HepG2 (cell line): ENCODE measurements around the gene ATP9A. TPM values are rescaled to one million over a fixed set of nuclear protein-coding genes. Genes with fewer than 3 reads are reported as not detected.

Experiments
- HMG20B ChIP-seq: conservative IDR thresholded peaks from 2 replicates; pipeline ENCODE4 v1.6.1; 2016; ENCODE audit warnings: missing genetic modification reagents, missing compliant biosample characterization
- NR2F2 ChIP-seq: IDR thresholded peaks from 2 replicates; pipeline ENCODE4 v1.6.1; 2012; ENCODE audit warnings: low read depth, inconsistent platforms, borderline replicate concordance
- PITX1 ChIP-seq: sonication (generic); formaldehyde crosslinking; IDR thresholded peaks from 2 replicates; pipeline ENCODE4 v1.5.1; 2020; ENCODE audit warnings: mild to moderate bottlenecking, missing genetic modification reagents
- RAD21 ChIP-seq: fragments of 450-650 bp; formaldehyde crosslinking; IDR thresholded peaks from 2 replicates; pipeline ENCODE4 v1.5.0; 2020; ENCODE audit warnings: mild to moderate bottlenecking
- SKI ChIP-seq: fragments of 450-650 bp; IDR thresholded peaks from one replicate; pipeline ENCODE4 v1.6.1; 2018; ENCODE audit warnings: mild to moderate bottlenecking; ENCODE audit not compliant: partially characterized antibody
- SMARCE1 ChIP-seq: fragments of 450-650 bp; IDR thresholded peaks from 2 replicates; pipeline ENCODE4 v1.6.1; 2017; ENCODE audit warnings: borderline replicate concordance
- ZNF180 ChIP-seq: sonication (generic); formaldehyde crosslinking; IDR thresholded peaks from 2 replicates; pipeline ENCODE4 v1.4.0; 2020; ENCODE audit warnings: low read depth, missing genetic modification reagents, borderline replicate concordance
- ZNF724P ChIP-seq: sonication (generic); formaldehyde crosslinking; IDR thresholded peaks from 2 replicates; pipeline ENCODE4 v1.8.0; 2022; ENCODE audit warnings: missing genetic modification reagents, borderline replicate concordance
- ZNF790 ChIP-seq: sonication (generic); formaldehyde crosslinking; IDR thresholded peaks from 2 replicates; pipeline ENCODE4 v1.8.0; 2022; ENCODE audit warnings: missing genetic modification reagents, mild to moderate bottlenecking, borderline replicate concordance
- polyA plus RNA-seq, 8 experiments: library from polyadenylated mRNA; depleted of rRNA in 3 of 8; stranded (reverse) in 7 of 8; unstranded in 1 of 8; fragments of >200 nt; fragmentation: Illumina TruSeq in 4 of 8; extraction: Trizol in 4 of 8; gene quantifications; 2 replicates each; pipeline versions ENCODE4 v1.2.1 to v1.2.3, GENCODE V29; 2011 to 2016; ENCODE audit warnings: low read depth in 4 of 8, missing spikeins in 1 of 8, mixed read lengths in 1 of 8; ENCODE audit not compliant: insufficient read depth in 1 of 8
- total RNA-seq, 5 experiments: library from RNA; depleted of rRNA; stranded (reverse); fragments of >200 nt; fragmentation: Illumina TruSeq; extraction: Trizol; gene quantifications; 2 replicates each; pipeline ENCODE4 v1.2.3, GENCODE V29; 2016; ENCODE audit warnings: low read depth in 1 of 5
- TF ChIP-seq, protein P1 (sequence below), 2 experiments: sonication (generic) in 1 of 2; formaldehyde crosslinking in 1 of 2; IDR thresholded peaks; 2 replicates each; pipeline versions ENCODE4 v1.4.0 to v1.6.1; 2018 to 2020; ENCODE audit warnings: missing genetic modification reagents in 2 of 2, borderline replicate concordance in 1 of 2, low read depth in 1 of 2, mild to moderate bottlenecking in 1 of 2, missing biosample characterization in 1 of 2
- TF ChIP-seq, protein P2 (sequence below): sonication (generic); formaldehyde crosslinking; IDR thresholded peaks from 2 replicates; pipeline ENCODE4 v1.5.1; 2020; ENCODE audit warnings: mild to moderate bottlenecking, missing genetic modification reagents, borderline replicate concordance
- TF ChIP-seq, protein P3 (sequence below): sonication (generic); formaldehyde crosslinking; IDR thresholded peaks from 2 replicates; pipeline ENCODE4 v1.5.1; 2020; ENCODE audit warnings: missing genetic modification reagents, mild to moderate bottlenecking, borderline replicate concordance
- TF ChIP-seq, protein P4 (sequence below): sonication (generic); formaldehyde crosslinking; IDR thresholded peaks from 2 replicates; pipeline ENCODE4 v1.4.0; 2020; ENCODE audit warnings: mild to moderate bottlenecking, low read depth, missing genetic modification reagents
- TF ChIP-seq, protein P5 (sequence below): conservative IDR thresholded peaks from 2 replicates; pipeline ENCODE4 v1.6.1; 2018; ENCODE audit warnings: missing genetic modification reagents

ATP9A gene
- total and polyA plus RNA-seq, 2 of the 13 experiments (the other 11 are each of a cell fraction or from before 2014, with no cell fraction given), result 11.8 to 18.5 TPM

DNA sequence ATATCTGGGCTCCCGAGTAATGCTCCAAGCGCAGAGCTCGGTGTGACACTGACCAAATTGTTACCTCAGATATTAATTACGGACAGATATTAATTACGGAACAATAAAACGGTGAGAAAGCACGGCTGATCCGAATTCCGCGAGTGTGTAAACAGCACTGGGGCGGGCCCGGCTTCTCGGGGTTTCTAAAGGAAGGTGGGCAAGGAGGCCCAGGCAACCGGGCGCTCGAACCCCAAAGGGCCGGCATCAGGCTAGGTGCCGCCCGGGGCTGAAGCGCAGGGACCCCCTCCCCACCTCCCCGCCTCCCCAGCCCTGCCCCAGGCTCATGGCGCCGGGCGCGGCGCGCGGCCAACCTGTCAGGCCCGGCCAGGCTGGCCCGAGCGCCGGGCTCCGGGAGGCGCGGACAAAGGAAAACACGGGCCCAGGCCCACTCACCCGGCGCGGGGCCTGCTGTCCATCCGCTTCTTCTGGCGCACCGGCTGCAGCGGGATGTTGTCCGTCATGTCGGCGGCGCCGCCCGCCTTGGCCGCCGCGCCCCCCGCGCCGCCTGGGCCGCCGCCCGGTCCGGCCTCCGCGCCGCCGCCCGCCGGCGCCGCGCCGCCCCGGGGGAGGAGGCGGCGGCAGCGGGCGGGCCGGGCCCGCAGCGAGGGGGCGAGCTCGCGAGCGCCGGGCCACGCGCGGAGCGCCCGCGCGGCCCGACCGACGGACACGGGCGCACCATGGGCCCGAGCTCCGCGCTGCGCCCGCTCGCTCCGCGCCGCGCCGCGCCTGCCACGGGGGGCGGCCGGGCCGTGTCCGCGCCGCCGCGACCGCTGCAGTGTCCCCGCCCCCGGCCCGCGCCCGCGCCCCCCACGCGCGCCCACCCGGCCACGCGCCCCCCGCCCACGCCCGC is at the start of gene ATP9A (continued):
- TF ChIP-seq, protein P1, sequence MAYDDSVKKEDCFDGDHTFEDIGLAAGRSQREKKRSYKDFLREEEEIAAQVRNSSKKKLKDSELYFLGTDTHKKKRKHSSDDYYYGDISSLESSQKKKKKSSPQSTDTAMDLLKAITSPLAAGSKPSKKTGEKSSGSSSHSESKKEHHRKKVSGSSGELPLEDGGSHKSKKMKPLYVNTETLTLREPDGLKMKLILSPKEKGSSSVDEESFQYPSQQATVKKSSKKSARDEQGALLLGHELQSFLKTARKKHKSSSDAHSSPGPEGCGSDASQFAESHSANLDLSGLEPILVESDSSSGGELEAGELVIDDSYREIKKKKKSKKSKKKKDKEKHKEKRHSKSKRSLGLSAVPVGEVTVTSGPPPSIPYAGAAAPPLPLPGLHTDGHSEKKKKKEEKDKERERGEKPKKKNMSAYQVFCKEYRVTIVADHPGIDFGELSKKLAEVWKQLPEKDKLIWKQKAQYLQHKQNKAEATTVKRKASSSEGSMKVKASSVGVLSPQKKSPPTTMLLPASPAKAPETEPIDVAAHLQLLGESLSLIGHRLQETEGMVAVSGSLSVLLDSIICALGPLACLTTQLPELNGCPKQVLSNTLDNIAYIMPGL (CRISPR knock-in tag; IDR thresholded peaks at IDR 0.05; ENCODE audit: borderline replicate concordance in 1 of 2, low read depth in 1 of 2), result peak in 1 of 2 experiments; percentile 18; a peak in 1 of 4 replicates
- TF ChIP-seq, protein P2, sequence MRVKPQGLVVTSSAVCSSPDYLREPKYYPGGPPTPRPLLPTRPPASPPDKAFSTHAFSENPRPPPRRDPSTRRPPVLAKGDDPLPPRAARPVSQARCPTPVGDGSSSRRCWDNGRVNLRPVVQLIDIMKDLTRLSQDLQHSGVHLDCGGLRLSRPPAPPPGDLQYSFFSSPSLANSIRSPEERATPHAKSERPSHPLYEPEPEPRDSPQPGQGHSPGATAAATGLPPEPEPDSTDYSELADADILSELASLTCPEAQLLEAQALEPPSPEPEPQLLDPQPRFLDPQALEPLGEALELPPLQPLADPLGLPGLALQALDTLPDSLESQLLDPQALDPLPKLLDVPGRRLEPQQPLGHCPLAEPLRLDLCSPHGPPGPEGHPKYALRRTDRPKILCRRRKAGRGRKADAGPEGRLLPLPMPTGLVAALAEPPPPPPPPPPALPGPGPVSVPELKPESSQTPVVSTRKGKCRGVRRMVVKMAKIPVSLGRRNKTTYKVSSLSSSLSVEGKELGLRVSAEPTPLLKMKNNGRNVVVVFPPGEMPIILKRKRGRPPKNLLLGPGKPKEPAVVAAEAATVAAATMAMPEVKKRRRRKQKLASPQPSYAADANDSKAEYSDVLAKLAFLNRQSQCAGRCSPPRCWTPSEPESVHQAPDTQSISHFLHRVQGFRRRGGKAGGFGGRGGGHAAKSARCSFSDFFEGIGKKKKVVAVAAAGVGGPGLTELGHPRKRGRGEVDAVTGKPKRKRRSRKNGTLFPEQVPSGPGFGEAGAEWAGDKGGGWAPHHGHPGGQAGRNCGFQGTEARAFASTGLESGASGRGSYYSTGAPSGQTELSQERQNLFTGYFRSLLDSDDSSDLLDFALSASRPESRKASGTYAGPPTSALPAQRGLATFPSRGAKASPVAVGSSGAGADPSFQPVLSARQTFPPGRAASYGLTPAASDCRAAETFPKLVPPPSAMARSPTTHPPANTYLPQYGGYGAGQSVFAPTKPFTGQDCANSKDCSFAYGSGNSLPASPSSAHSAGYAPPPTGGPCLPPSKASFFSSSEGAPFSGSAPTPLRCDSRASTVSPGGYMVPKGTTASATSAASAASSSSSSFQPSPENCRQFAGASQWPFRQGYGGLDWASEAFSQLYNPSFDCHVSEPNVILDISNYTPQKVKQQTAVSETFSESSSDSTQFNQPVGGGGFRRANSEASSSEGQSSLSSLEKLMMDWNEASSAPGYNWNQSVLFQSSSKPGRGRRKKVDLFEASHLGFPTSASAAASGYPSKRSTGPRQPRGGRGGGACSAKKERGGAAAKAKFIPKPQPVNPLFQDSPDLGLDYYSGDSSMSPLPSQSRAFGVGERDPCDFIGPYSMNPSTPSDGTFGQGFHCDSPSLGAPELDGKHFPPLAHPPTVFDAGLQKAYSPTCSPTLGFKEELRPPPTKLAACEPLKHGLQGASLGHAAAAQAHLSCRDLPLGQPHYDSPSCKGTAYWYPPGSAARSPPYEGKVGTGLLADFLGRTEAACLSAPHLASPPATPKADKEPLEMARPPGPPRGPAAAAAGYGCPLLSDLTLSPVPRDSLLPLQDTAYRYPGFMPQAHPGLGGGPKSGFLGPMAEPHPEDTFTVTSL, result 0 out of 2 replicates have a peak, but pooled peaks have one; percentile 16
- 0 out of 2 replicates have a peak, but pooled peaks have one; percentile 12 for TF ChIP-seq ZNF180 (CRISPR knock-in tag)
- TF ChIP-seq, protein P3, sequence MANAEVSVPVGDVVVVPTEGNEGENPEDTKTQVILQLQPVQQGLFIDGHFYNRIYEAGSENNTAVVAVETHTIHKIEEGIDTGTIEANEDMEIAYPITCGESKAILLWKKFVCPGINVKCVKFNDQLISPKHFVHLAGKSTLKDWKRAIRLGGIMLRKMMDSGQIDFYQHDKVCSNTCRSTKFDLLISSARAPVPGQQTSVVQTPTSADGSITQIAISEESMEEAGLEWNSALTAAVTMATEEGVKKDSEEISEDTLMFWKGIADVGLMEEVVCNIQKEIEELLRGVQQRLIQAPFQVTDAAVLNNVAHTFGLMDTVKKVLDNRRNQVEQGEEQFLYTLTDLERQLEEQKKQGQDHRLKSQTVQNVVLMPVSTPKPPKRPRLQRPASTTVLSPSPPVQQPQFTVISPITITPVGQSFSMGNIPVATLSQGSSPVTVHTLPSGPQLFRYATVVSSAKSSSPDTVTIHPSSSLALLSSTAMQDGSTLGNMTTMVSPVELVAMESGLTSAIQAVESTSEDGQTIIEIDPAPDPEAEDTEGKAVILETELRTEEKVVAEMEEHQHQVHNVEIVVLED (CRISPR knock-in tag), result no peak
- TF ChIP-seq SMARCE1, result no peak
- peak; percentile 69; the same call in 1 of the 2 replicates for TF ChIP-seq ZNF724P
- TF ChIP-seq ZNF790 (CRISPR knock-in tag), result peak; percentile 65; the same call in 1 of the 2 replicates
- TF ChIP-seq, protein P4, sequence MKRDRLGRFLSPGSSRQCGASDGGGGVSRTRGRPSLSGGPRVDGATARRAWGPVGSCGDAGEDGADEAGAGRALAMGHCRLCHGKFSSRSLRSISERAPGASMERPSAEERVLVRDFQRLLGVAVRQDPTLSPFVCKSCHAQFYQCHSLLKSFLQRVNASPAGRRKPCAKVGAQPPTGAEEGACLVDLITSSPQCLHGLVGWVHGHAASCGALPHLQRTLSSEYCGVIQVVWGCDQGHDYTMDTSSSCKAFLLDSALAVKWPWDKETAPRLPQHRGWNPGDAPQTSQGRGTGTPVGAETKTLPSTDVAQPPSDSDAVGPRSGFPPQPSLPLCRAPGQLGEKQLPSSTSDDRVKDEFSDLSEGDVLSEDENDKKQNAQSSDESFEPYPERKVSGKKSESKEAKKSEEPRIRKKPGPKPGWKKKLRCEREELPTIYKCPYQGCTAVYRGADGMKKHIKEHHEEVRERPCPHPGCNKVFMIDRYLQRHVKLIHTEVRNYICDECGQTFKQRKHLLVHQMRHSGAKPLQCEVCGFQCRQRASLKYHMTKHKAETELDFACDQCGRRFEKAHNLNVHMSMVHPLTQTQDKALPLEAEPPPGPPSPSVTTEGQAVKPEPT (CRISPR knock-in tag), result peak; percentile 11; the same call in 1 of the 2 replicates
- 0 out of 2 replicates have a peak, but pooled peaks have one; percentile 10 for TF ChIP-seq PITX1 (CRISPR knock-in tag)
- TF ChIP-seq RAD21 (CRISPR knock-in tag), result 0 out of 2 replicates have a peak, but pooled peaks have one; percentile 20
- TF ChIP-seq SKI, result peak; percentile 34
- no peak for TF ChIP-seq NR2F2
- TF ChIP-seq, protein P5, sequence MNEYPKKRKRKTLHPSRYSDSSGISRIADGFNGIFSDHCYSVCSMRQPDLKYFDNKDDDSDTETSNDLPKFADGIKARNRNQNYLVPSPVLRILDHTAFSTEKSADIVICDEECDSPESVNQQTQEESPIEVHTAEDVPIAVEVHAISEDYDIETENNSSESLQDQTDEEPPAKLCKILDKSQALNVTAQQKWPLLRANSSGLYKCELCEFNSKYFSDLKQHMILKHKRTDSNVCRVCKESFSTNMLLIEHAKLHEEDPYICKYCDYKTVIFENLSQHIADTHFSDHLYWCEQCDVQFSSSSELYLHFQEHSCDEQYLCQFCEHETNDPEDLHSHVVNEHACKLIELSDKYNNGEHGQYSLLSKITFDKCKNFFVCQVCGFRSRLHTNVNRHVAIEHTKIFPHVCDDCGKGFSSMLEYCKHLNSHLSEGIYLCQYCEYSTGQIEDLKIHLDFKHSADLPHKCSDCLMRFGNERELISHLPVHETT (CRISPR knock-in tag), result 0 out of 2 replicates have a peak, but pooled peaks have one; percentile 44
- TF ChIP-seq HMG20B (CRISPR knock-in tag), result no peak
